ENCODE measurements around the gene SUCLG1. TPM values are rescaled to one million over a fixed set of nuclear protein-coding genes. Genes with fewer than 3 reads are reported as not detected.

The SUCLG1 gene
- polyA plus RNA-seq, 3 donors, result 160 to 198 (median 164) TPM

DNA sequence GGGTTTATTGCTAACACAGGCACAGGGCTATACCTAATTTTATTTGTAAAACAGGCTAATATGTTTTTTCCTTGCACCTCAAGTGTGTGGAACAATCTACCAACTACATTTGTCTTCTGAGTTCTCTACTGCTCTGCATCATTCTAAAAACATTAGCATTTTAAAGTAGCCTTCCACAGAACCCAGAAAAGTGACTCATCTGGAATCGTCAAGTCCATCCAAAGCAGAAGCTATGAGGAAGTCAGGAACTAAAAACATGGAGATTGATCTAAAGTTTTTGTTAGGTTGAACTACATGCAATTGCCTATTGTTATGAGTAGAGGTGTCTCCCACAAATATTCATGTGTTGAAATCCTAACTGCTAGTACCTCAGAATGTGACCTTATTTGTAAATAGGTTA, 70.9 kb downstream of the SUCLG1 start:
- DNase-seq (ENCODE audit: extremely low read depth in 1 of 11, low read depth in 9 of 11, low spot score in 4 of 11), result no peak

DNA sequence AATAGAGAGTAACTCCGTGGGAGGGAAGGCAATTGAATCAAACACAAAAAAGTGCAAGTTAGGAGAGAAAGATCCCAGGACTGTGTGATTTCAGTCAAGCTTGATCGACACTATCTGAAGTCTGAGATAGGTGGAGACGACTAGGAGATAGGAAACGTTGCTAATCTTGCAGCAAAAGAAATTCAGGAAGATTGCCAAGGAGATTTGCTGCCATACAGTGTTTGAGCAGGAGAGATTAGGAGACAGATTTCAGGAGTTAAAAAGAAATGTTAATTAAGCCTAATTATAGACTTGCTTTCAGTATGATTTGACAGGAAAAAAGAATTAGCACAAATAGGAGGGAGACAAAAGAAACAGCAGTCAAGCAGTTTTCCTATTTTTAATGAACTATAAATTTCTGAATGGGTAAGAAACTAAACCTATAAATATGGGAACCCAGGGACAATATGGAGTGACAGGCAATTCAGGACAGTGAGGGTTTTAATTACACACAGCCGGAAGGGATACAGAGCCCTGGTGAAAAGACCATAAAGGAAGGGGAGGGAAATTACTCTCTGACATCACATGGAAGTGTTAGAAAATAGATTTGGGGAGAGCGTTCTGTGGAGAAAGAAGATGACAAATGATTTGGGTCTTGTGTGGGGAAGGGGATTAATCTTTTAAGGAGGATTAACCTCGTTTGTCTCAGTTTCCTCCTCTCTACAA, 72.6 kb downstream of the SUCLG1 start:
- DNase-seq (ENCODE audit: extremely low read depth in 1 of 11, low read depth in 9 of 11, low spot score in 4 of 11), result no peak

DNA sequence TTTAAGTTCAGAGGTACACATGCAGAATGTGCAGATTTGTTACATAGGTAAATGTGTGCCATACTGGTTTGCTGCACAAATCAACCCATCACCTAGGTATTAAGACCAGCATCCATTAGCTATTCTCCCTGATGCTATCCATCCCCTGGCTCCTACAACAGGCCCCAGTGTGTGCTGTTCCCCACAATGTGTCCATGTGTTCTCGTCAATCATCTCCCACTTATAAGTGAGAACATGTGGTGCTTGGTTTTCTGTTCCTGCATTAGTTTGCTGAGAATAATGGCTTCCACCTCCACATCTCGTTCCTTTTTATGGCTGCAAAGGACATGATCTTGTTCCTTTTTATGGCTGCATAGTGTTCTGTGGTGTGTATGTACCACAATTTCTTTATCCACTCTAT, 75.8 kb downstream of the SUCLG1 start:
- DNase-seq (ENCODE audit: extremely low read depth in 1 of 11, low read depth in 9 of 11, low spot score in 4 of 11), result no peak

DNA sequence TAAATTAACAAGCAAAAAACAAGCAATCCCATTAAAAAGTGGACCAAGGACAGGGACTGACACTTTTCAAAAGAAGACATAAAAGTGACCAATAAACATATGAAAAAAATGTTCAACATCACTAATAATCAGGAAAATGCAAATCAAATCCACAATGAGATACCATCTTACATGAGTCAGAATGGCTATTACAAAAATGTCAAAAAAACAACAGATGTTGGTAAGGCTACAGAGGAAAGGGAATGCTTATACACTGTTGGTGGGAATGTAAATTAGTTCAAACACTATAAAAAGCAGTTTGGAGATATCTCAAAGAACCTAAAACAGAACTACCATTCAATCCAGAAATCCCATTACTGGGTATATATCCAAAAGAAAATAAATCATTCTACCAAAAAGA, 78.2 kb downstream of the SUCLG1 start:
- DNase-seq (ENCODE audit: extremely low read depth in 1 of 11, low read depth in 9 of 11, low spot score in 4 of 11), result no peak

DNA sequence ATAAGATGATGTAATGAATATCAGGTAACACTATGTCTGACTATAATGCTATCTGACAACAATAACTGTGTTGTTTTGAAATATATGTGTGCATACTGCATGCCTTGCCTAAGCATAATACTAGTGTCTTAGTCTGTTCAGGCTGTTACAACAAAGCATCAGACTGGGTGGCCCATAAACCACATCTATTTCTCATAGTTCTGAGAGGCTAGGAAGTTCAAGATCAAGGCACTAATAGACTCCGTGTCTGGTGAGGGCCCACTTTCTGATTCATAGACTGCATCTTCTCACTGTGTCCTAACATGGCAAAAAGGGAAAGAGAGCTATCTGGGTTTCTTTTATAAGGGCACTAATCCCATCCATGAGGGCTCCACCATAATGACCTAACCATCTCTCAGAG, 80.1 kb downstream of the SUCLG1 start:
- no peak for DNase-seq (ENCODE audit: extremely low read depth in 1 of 11, low read depth in 9 of 11, low spot score in 4 of 11)

DNA sequence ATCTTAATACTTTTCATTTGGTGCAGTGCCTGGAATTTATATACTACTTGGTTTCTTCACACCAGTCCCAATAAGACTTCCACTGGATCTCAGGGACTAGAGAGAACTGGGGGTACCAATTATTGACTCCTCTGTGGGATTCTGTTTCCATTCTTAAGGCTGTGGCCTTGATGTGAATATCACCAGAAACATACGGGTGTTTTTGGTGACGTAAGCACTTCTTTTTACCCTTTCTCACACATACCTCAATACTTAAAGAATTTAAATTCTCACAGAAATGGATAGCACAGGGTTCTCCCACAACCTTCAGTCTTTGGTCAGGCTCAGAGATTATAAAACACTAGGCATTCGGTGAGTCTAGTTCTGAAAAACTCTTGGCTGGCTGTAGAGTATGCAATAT, 84.1 kb downstream of the SUCLG1 start:
- no peak for DNase-seq (ENCODE audit: extremely low read depth in 1 of 11, low read depth in 9 of 11, low spot score in 4 of 11)

DNA sequence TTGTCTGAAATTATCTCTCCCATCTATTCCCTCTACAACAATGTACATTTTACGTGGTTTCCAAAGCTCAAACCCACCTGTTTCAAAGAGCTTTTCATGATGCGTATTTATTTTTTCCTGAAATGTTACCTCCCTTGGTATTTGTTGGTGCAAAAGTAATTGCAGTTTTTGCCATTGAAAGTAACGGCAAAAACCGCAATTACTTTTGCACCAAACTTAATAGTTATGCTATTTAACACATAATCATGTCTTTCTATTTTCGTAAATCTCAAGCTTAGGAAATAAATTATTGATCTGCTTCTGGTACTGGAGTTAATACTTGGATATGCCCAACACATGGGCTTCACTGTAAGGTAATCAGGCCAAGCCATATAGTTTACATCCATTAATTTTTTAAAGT, 85.2 kb downstream of the SUCLG1 start:
- DNase-seq (ENCODE audit: extremely low read depth in 1 of 11, low read depth in 9 of 11, low spot score in 4 of 11), result no peak

Other genes with a start within 250 kb of the SUCLG1 start
- 1 to 10 TPM; 1.0 to 2.6 (median 1.9) TPM for gene DNAH6, start 57.2 kb upstream of the SUCLG1 start, polyA plus RNA-seq (ENCODE audit: insufficient read length in 3 of 3)